ENCODE measurements around the gene ZNF652.
"Not testable (repeated sequence)": the region's sequence is repeated elsewhere in the genome, so short reads cannot be mapped to it uniquely, and the experiment has no call there.

DNA sequence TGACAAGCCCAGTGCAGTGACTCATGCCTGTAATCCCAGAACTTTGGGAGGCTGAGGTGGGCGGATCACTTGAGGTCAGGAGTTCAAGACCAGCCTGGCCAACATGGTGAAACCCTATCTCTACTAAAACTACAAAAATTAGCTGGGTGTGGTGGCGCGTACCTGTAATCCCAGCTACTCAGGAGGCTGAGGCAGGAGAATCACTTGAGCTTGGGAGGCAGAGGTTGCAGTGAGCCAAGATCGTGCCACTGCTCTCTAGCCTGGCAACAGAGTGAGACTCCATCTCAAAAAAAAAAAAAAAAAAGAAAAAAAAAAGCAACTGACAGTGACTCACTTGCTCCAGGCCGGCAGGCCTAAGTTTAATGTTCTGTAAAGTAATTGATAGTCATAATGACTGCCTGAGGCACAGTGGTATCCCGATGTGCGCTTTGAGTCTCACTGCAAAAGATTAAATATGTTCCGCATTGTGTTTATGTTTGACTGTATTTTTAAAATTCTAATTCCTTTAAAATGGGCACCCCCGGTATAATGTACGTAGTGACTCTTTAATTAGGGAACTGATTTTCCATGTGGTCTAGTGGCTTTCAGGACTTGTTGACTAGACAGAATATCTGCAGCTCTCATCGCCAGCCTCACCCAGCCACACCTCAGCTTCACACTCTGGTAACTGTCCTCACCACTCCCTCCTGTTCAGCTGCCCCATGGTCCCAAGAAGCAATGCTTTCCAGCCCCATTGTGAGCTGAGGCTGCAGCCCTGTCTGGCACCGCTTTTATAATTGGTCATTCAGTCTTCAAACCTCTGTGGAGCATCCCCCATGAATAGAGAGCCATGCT is 27.7 kb upstream of the ZNF652 start:
- TF ChIP-seq, protein P1, sequence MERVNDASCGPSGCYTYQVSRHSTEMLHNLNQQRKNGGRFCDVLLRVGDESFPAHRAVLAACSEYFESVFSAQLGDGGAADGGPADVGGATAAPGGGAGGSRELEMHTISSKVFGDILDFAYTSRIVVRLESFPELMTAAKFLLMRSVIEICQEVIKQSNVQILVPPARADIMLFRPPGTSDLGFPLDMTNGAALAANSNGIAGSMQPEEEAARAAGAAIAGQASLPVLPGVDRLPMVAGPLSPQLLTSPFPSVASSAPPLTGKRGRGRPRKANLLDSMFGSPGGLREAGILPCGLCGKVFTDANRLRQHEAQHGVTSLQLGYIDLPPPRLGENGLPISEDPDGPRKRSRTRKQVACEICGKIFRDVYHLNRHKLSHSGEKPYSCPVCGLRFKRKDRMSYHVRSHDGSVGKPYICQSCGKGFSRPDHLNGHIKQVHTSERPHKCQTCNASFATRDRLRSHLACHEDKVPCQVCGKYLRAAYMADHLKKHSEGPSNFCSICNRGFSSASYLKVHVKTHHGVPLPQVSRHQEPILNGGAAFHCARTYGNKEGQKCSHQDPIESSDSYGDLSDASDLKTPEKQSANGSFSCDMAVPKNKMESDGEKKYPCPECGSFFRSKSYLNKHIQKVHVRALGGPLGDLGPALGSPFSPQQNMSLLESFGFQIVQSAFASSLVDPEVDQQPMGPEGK (CRISPR knock-in tag; IDR thresholded peaks at IDR 0.05; ENCODE audit: borderline replicate concordance), result not testable (repeated sequence)
- not testable (repeated sequence) for TF ChIP-seq ZFP30 (CRISPR knock-in tag; IDR thresholded peaks at IDR 0.05); ARNTL (CRISPR knock-in tag; IDR thresholded peaks at IDR 0.05; ENCODE audit: borderline replicate concordance, low read depth); ESRRG (CRISPR knock-in tag; IDR thresholded peaks at IDR 0.05); GLIS3 (CRISPR knock-in tag; IDR thresholded peaks at IDR 0.05); OSR1 (CRISPR knock-in tag; IDR thresholded peaks at IDR 0.05)
